Astrocyte (in vitro differentiated cells and primary cell): ENCODE results near the gene FAIM. TPM values are rescaled to one million over a fixed set of nuclear protein-coding genes. Genes with fewer than 3 reads are reported as not detected.

Experiments used
- DNase-seq: peaks from one replicate; pipeline ENCODE4 v3.0.0-alpha.2; 2010; ENCODE audit warnings: low read depth
- FAIRE-seq: peaks from 2 replicates; lab custom pipeline; 2011; peaks lifted over from hg19 to GRCh38; lab: Jason Lieb, UNC
- H2AFZ ChIP-seq: 2 replicates; pipeline ENCODE4 v1.6.0; 2012; ENCODE audit warnings: low read depth, low read length, inconsistent platforms
- H3K27ac ChIP-seq: 2 replicates; pipeline ENCODE4 v1.5.1; 2011; ENCODE audit warnings: low read depth, low read length, inconsistent platforms
- H3K27me3 ChIP-seq: 2 replicates; pipeline ENCODE4 v1.6.0; 2011; ENCODE audit warnings: low read length, inconsistent platforms; ENCODE audit not compliant: insufficient read depth
- H3K36me3 ChIP-seq: 2 replicates; pipeline ENCODE4 v1.5.1; 2011; ENCODE audit warnings: low read length, inconsistent platforms; ENCODE audit not compliant: insufficient read depth
- H3K4me1 ChIP-seq: 2 replicates; pipeline ENCODE4 v1.5.1; 2011; ENCODE audit warnings: low read length, inconsistent platforms; ENCODE audit not compliant: insufficient read depth
- H3K4me2 ChIP-seq: 2 replicates; pipeline ENCODE4 v1.6.0; 2012; ENCODE audit warnings: low read length, inconsistent platforms
- H3K4me3 ChIP-seq: 2 replicates; pipeline ENCODE4 v1.5.1; 2011; ENCODE audit warnings: low read depth, mild to moderate bottlenecking, low read length, inconsistent platforms; ENCODE audit not compliant: insufficient read depth
- H3K79me2 ChIP-seq: 2 replicates; pipeline ENCODE4 v1.6.0; 2012; ENCODE audit warnings: mild to moderate bottlenecking, low read length, inconsistent platforms; ENCODE audit not compliant: insufficient read depth
- H3K9ac ChIP-seq: 2 replicates; pipeline ENCODE4 v1.6.0; 2012; ENCODE audit warnings: mild to moderate bottlenecking, low read length, inconsistent platforms
- H3K9me3 ChIP-seq: 2 replicates; pipeline ENCODE4 v1.5.1; 2012; ENCODE audit warnings: low read depth, mild to moderate bottlenecking, low read length, inconsistent platforms; ENCODE audit not compliant: insufficient read depth
- H4K20me1 ChIP-seq: 2 replicates; pipeline ENCODE4 v1.6.0; 2012; ENCODE audit warnings: low read length, inconsistent platforms; ENCODE audit not compliant: insufficient read depth
- H3K27ac Mint-ChIP-seq: one replicate; pipeline ENCODE4 v1.8.0; 2021; ENCODE audit warnings: mild to moderate bottlenecking, mixed read lengths; ENCODE audit not compliant: unreplicated experiment
- H3K27me3 Mint-ChIP-seq: one replicate; pipeline ENCODE4 v1.8.0; 2021; ENCODE audit warnings: low read depth, mixed read lengths; ENCODE audit not compliant: unreplicated experiment
- H3K36me3 Mint-ChIP-seq: one replicate; pipeline ENCODE4 v1.8.0; 2021; ENCODE audit warnings: low read depth, mixed read lengths; ENCODE audit not compliant: unreplicated experiment
- H3K4me1 Mint-ChIP-seq: one replicate; pipeline ENCODE4 v1.8.0; 2021; ENCODE audit warnings: low read depth, mixed read lengths; ENCODE audit not compliant: unreplicated experiment
- H3K4me3 Mint-ChIP-seq: one replicate; pipeline ENCODE4 v1.8.0; 2021; ENCODE audit warnings: mild to moderate bottlenecking, moderate library complexity, mixed read lengths; ENCODE audit not compliant: unreplicated experiment
- H3K9me3 Mint-ChIP-seq: one replicate; pipeline ENCODE4 v1.8.0; 2021; ENCODE audit warnings: mild to moderate bottlenecking, mixed read lengths; ENCODE audit not compliant: unreplicated experiment
- EZH2 ChIP-seq: IDR thresholded peaks from 2 replicates; pipeline ENCODE4 v1.6.1; 2012; ENCODE audit warnings: mild to moderate bottlenecking, low read length, inconsistent platforms; ENCODE audit not compliant: insufficient read depth
- total RNA-seq: library from RNA; stranded (reverse); gene quantifications from 2 replicates; pipeline ENCODE4 v1.2.1, GENCODE V29; 2021
- TF ChIP-seq, protein P1 (sequence below): IDR thresholded peaks from 2 replicates; pipeline ENCODE4 v1.5.1; 2011; ENCODE audit warnings: low read depth, mild to moderate bottlenecking, inconsistent platforms, low read length, moderate library complexity; ENCODE audit not compliant: insufficient read depth

Gene FAIM
- total RNA-seq, 1 donor from 2014 or later = 8.3 TPM

DNA sequence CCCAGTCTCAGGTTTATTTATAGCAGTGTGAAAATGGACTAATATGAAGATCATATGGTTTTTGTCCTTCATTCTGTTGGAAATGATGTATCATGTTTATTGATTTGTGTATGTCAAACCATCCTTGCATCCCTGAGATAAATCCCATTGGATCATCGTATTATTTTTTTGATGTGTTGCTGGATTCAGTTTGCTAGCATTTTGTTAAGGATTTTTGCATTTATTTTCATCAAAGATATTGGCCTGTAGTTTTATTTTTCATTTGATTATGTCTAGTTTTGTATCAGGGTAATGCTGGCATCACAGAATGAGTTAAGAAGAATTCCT lies 34.3 kb downstream of the FAIM start:
- no peak overlapping the region for H3K27ac Mint-ChIP-seq
- DNase-seq (no peak), FAIRE-seq (no peak)
- H3K4me1 ChIP-seq = no peaks in the 10 kb centered on the region
- no peaks in the 10 kb centered on the region for H4K20me1 ChIP-seq
- H3K9me3 Mint-ChIP-seq = peaks cover 33% of the 10 kb centered on the region
- H3K79me2 ChIP-seq = no peaks in the 10 kb centered on the region
- no peak overlapping the region for H3K4me3 Mint-ChIP-seq
- H3K4me1 Mint-ChIP-seq = no peaks in the 10 kb centered on the region
- TF ChIP-seq, protein P1, sequence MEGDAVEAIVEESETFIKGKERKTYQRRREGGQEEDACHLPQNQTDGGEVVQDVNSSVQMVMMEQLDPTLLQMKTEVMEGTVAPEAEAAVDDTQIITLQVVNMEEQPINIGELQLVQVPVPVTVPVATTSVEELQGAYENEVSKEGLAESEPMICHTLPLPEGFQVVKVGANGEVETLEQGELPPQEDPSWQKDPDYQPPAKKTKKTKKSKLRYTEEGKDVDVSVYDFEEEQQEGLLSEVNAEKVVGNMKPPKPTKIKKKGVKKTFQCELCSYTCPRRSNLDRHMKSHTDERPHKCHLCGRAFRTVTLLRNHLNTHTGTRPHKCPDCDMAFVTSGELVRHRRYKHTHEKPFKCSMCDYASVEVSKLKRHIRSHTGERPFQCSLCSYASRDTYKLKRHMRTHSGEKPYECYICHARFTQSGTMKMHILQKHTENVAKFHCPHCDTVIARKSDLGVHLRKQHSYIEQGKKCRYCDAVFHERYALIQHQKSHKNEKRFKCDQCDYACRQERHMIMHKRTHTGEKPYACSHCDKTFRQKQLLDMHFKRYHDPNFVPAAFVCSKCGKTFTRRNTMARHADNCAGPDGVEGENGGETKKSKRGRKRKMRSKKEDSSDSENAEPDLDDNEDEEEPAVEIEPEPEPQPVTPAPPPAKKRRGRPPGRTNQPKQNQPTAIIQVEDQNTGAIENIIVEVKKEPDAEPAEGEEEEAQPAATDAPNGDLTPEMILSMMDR = no peak
- TF ChIP-seq EZH2 = no peak
- H3K4me3 ChIP-seq = no peak overlapping the region
- H3K4me2 ChIP-seq = no peak overlapping the region
- no peak overlapping the region for H3K27ac ChIP-seq
- H3K36me3 ChIP-seq = no peaks in the 10 kb centered on the region
- no peaks in the 10 kb centered on the region for H3K27me3 Mint-ChIP-seq
- no peak overlapping the region for H3K9ac ChIP-seq
- H3K36me3 Mint-ChIP-seq = peaks cover 27% of the 10 kb centered on the region
- H2AFZ ChIP-seq = no peak overlapping the region
- H3K27me3 ChIP-seq = no peaks in the 10 kb centered on the region
- H3K9me3 ChIP-seq = no peaks in the 10 kb centered on the region

DNA sequence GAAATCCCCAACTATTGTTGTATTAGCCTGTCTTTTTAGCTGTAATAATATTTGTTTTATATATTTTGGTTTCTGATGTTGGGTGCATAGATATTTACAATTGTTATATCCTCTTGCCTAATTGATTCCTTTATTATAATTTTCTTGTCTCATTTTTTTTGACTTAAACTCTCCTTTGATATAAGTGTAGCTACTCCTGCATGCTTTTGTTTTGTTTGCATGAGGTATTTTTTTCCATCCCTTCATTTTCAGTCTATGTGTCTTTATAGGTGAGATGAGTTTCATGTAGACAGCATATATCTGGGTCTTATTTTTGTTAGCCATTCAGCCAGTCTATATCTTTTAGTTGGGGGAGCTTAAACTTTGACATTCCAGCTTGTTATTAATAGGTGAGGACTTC lies 37.4 kb downstream of the FAIM start:
- H3K79me2 ChIP-seq = no peaks in the 10 kb centered on the region
- H3K27me3 Mint-ChIP-seq = no peaks in the 10 kb centered on the region
- FAIRE-seq = no peak

DNA sequence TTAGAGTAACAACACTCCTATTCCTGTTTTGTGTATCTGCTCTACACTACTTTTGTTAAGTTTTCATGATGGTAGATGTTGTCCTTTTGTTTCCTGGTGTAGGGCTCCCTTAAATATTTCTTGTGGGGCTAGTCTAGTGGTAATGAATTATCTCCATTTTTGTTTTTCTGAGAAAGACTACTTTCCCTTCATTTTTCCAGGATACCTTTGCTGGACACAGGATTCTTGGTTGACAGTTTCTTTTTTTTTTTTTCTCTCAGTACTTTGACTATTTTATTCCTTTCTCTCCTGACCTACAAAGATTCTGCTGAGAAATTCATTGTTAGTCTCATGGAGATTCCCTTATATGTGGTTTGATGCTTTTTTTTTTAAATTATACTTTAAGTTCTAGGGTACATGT lies 37.9 kb downstream of the FAIM start:
- DNase-seq (no peak), FAIRE-seq (no peak)
- no peak overlapping the region for H3K4me2 ChIP-seq
- no peaks in the 10 kb centered on the region for H3K27me3 Mint-ChIP-seq
- H3K36me3 ChIP-seq = no peaks in the 10 kb centered on the region
- no peak for TF ChIP-seq EZH2
- TF ChIP-seq, protein P1 = no peak
- no peak overlapping the region for H3K27ac ChIP-seq
- H4K20me1 ChIP-seq = no peaks in the 10 kb centered on the region
- peaks cover 48% of the 10 kb centered on the region for H3K36me3 Mint-ChIP-seq
- no peak overlapping the region for H3K27ac Mint-ChIP-seq
- H2AFZ ChIP-seq = no peak overlapping the region
- no peak overlapping the region for H3K9ac ChIP-seq
- no peak overlapping the region for H3K4me3 ChIP-seq
- no peaks in the 10 kb centered on the region for H3K79me2 ChIP-seq
- no peaks in the 10 kb centered on the region for H3K4me1 Mint-ChIP-seq
- peaks cover 45% of the 10 kb centered on the region for H3K9me3 Mint-ChIP-seq
- no peak overlapping the region for H3K4me3 Mint-ChIP-seq
- peaks cover 4% of the 10 kb centered on the region for H3K9me3 ChIP-seq
- no peaks in the 10 kb centered on the region for H3K4me1 ChIP-seq
- no peaks in the 10 kb centered on the region for H3K27me3 ChIP-seq

More for the DNA sequence above, 37.4 kb downstream of the FAIM start:
- no peak for DNase-seq
- peaks cover 4% of the 10 kb centered on the region for H3K9me3 ChIP-seq
- no peaks in the 10 kb centered on the region for H3K27me3 ChIP-seq
- H3K36me3 ChIP-seq = no peaks in the 10 kb centered on the region
- no peak overlapping the region for H3K27ac ChIP-seq
- H3K4me3 ChIP-seq = no peak overlapping the region
- Mint-ChIP-seq H3K36me3 (peaks cover 48% of the 10 kb centered on the region), H3K27ac (no peak overlapping the region), H3K4me3 (no peak overlapping the region), H3K9me3 (peaks cover 45% of the 10 kb centered on the region), H3K4me1 (no peaks in the 10 kb centered on the region)
- H2AFZ ChIP-seq = no peak overlapping the region
- H3K4me1 ChIP-seq = no peaks in the 10 kb centered on the region
- no peaks in the 10 kb centered on the region for H4K20me1 ChIP-seq
- no peak overlapping the region for H3K9ac ChIP-seq
- H3K4me2 ChIP-seq = no peak overlapping the region
- TF ChIP-seq, protein P1 = no peak
- no peak for TF ChIP-seq EZH2
